Heart left ventricle (tissue), 16 donors: ENCODE data around the gene APBB1. TPM values are rescaled to one million over a fixed set of nuclear protein-coding genes. Genes with fewer than 3 reads are reported as not detected.

Source experiments
- ATAC-seq, 4 donors: fragments of 200-7000 bp; cut with Tn5 transposase; one replicate each; pipeline ENCODE4 v1.9.1; 2020 to 2022; ENCODE audit warnings: moderate library complexity in 4 of 4, mild to moderate bottlenecking in 3 of 4, moderate number of reproducible peaks in 1 of 4
- DNase-seq, 5 donors: peaks; one replicate each; pipeline ENCODE4 v3.0.0-alpha.2; 2020
- H3K27ac ChIP-seq, 12 donors: fragments of 200-600 bp; sonication (generic) in 4 of 12; one replicate each; pipeline versions ENCODE4 v1.5.0 to v1.8.0; 2016 to 2022; ENCODE audit warnings: mild to moderate bottlenecking in 2 of 12
- H3K27me3 ChIP-seq, 9 donors: fragments of 200-600 bp; sonication (generic) in 2 of 9; one replicate each; pipeline versions ENCODE4 v1.5.1 to v1.8.0; 2016 to 2022; ENCODE audit warnings: mild to moderate bottlenecking in 3 of 9
- H3K36me3 ChIP-seq, 9 donors: fragments of 200-600 bp; sonication (generic) in 2 of 9; one replicate each; pipeline versions ENCODE4 v1.5.0 to v1.8.0; 2018 to 2022; ENCODE audit warnings: mild to moderate bottlenecking in 2 of 9
- H3K4me1 ChIP-seq, 12 donors: fragments of 200-600 bp; sonication (generic) in 4 of 12; one replicate each; pipeline versions ENCODE4 v1.5.0 to v1.8.0; 2016 to 2022; ENCODE audit warnings: mild to moderate bottlenecking in 3 of 12
- H3K4me3 ChIP-seq, 12 donors: fragments of 200-600 bp; sonication (generic) in 4 of 12; one replicate each; pipeline versions ENCODE4 v1.5.0 to v1.8.0; 2017 to 2022; ENCODE audit warnings: mild to moderate bottlenecking in 9 of 12, moderate library complexity in 4 of 12
- H3K9me3 ChIP-seq, 12 donors: fragments of 200-600 bp; sonication (generic) in 4 of 12; one replicate each; pipeline versions ENCODE4 v1.5.0 to v1.8.0; 2016 to 2022; ENCODE audit warnings: mild to moderate bottlenecking in 1 of 12
- POLR2A ChIP-seq, 2 donors: fragments of 450-650 bp; IDR thresholded peaks; one replicate each; pipeline ENCODE4 v1.6.1; 2017; ENCODE audit warnings: antibody characterized with exemption in 2 of 2, mild to moderate bottlenecking in 2 of 2, moderate library complexity in 2 of 2
- WGBS, 4 donors: extraction: QIAGEN DNeasy Blood & Tissue Kit in 2 of 4; methylation state at CpG; one replicate each; pipeline versions ENCODE4 v1.1.5 to v1.1.7; 2013 to 2018; 5-methylcytosine and 5-hydroxymethylcytosine counted together
- intact Hi-C, 10 donors: fragments of 100-400 bp; cut with DNase I; formaldehyde crosslinking; loops; one replicate each; pipeline versions ENCODE4 v1.11.1 to v1.14.2; 2022
- polyA plus RNA-seq, 2 donors: library from polyadenylated mRNA; stranded (reverse); fragments of 200-250 nt; gene quantifications; one replicate each; pipeline ENCODE4 v1.2.3, GENCODE V29; 2013
- total RNA-seq, 9 donors: library from RNA; depleted of rRNA in 2 of 9; stranded (reverse); fragments of >200 nt in 2 of 9; fragmentation: NEBNext Ultra II Directional in 3 of 9; extraction: Animal tissue kit (Norgen Biotek cat#: 25700) in 3 of 9; gene quantifications; one replicate each; pipeline versions ENCODE4 v1.1.0 to v1.2.4, GENCODE V29; 2016 to 2023
- TF ChIP-seq, protein P1 (sequence below), 12 donors: fragments of 200-600 bp; sonication (generic) in 4 of 12; IDR thresholded peaks; one replicate each; pipeline versions ENCODE4 v1.5.0 to v1.8.0; 2018 to 2022; ENCODE audit warnings: antibody characterized with exemption in 12 of 12, mild to moderate bottlenecking in 5 of 12
- donor health status: ischemic (EF 13 %, LVEDD 7.1; RV severe dilation, severe dysfunction).
- donor health status: healthy with polysubstance abuse.
- donor health status: DM: no; HTN: yes; CAD: no.
- donor health status: DM: no; HTN: no; CAD: no.
- donor health status: ischemic (EF 25% LVEDD 6.9; RV normal size, moderate dysfunction).
- donor health status: ischemic (EF 25% LVEDD 5.7; RV mildly dilated, moderate dysfunction).
- donor health status: healthy.
- donor health status: DM: yes; HTN: yes; CAD: no.
- donor health status: ischemic (EF 35%, LVEDD 5.7; RV mildly dilated, moderate dysfunction).
- donor health status: nonischemic (EF 11% LVEDD 7.7; RV severe dilation, severe dysfunction).
- donor health status: DM: yes; HTN: yes; CAD: no.
- donor health status: PGD.
- donor health status: ischemic (EF 29% LVEDD 5.4; RV normal size, mild dysfunction).
- donor health status: nonischemic (EF 23%, LVEDD 6.1; RV moderate dilation, normal function).

The APBB1 gene
- total and polyA plus RNA-seq, 11 donors = 50.3 to 103 (median 83.5) TPM

DNA sequence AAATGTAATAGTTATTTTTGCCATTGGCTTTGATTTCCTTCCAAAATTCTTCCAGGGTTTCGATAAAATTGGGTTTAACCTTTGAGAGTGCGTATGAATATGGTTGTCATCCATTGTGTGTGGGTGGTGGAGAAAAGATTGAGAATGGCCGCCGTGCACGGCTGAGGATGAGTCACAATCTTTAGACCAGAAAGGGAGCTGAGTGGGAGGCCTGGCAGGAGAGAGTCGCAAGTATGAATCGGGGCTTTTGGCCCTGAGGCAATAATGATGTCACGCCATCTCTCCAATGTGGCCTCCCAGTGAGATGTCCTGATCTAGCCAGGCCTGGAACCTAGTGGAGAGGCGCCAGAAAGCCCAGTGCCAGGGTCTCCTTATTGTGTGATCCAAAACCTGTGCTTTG is 61.7 kb downstream of the APBB1 start:
- Histone ChIP-seq H3K27me3 (no peaks in the 10 kb centered on the region), H3K9me3 (no peaks in the 10 kb centered on the region), H3K27ac (peak overlapping the region in 5 of 12 donors; percentile 22 to 67 (median 36)), H3K4me1 (peaks cover 0 to 15% (median 0%) of the 10 kb centered on the region in 12 donors), H3K4me3 (no peak overlapping the region), H3K36me3 (no peaks in the 10 kb centered on the region)
- DNase-seq (peak in 4 of 5 donors; percentile 47 to 80 (median 61)), ATAC-seq (peak in 3 of 4 donors; percentile 52 to 81 (median 61))
- TF ChIP-seq, protein P1, sequence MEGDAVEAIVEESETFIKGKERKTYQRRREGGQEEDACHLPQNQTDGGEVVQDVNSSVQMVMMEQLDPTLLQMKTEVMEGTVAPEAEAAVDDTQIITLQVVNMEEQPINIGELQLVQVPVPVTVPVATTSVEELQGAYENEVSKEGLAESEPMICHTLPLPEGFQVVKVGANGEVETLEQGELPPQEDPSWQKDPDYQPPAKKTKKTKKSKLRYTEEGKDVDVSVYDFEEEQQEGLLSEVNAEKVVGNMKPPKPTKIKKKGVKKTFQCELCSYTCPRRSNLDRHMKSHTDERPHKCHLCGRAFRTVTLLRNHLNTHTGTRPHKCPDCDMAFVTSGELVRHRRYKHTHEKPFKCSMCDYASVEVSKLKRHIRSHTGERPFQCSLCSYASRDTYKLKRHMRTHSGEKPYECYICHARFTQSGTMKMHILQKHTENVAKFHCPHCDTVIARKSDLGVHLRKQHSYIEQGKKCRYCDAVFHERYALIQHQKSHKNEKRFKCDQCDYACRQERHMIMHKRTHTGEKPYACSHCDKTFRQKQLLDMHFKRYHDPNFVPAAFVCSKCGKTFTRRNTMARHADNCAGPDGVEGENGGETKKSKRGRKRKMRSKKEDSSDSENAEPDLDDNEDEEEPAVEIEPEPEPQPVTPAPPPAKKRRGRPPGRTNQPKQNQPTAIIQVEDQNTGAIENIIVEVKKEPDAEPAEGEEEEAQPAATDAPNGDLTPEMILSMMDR (IDR thresholded peaks at IDR 0.05) = no peak
- no peak for TF ChIP-seq POLR2A (IDR thresholded peaks at IDR 0.05)
- WGBS, 4 donors = 58 to 71% (median 64%) methylated on average over 9 of the region's 9 CpGs
- intact Hi-C loops = loop anchor here in 2 of 10 donors (5.0 to 10.0 kb wide), 4 partner anchors 35 to 335 kb away; partner anchors contain the start of genes CAVIN3 (in 1 of the 2) and CCKBR (in 1 of the 2)

DNA sequence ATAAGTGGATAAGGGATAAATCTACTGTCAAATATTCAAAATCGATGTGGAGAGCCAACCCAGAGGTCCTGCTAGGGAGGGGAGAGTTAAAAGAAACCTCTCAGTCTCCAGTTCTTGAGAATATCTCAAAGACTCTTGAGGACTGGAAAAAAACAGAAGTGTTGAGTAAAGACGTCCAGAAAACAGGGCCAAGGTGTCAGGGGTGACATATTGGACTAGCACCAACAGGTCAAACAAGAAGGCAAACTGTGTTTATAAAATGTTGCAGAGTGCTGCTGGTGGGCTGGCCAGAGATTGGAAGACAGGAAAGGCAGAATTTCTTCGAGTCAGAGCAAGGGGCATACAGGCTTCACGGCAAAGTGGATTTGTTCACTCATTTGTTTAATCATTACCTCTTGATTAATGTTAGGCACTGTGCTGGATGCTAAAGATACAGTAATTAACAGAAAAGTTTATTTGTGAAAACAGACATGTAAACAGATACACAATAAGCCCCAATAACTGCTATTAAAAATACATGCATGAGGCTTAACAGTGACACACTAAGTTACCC is 62.3 kb downstream of the APBB1 start:
- no peaks in the 10 kb centered on the region for H3K36me3 ChIP-seq
- WGBS, 4 donors = 58 to 65% (median 62%) methylated on average over 4 of the region's 4 CpGs
- peak overlapping the region in 4 of 12 donors; percentile 16 to 67 (median 33) for H3K27ac ChIP-seq
- ATAC-seq (no peak), DNase-seq (no peak)
- H3K9me3 ChIP-seq = no peaks in the 10 kb centered on the region
- intact Hi-C loops = loop anchor here in 2 of 10 donors (5.0 to 10.0 kb wide), 4 partner anchors 34 to 334 kb away; partner anchors contain the start of genes CAVIN3 (in 1 of the 2) and CCKBR (in 1 of the 2)
- H3K27me3 ChIP-seq = no peaks in the 10 kb centered on the region
- H3K4me1 ChIP-seq = peaks cover 0 to 9% (median 0%) of the 10 kb centered on the region in 12 donors
- H3K4me3 ChIP-seq = no peak overlapping the region
- TF ChIP-seq POLR2A (IDR thresholded peaks at IDR 0.05) = no peak
- TF ChIP-seq, protein P1 (IDR thresholded peaks at IDR 0.05) = no peak

DNA sequence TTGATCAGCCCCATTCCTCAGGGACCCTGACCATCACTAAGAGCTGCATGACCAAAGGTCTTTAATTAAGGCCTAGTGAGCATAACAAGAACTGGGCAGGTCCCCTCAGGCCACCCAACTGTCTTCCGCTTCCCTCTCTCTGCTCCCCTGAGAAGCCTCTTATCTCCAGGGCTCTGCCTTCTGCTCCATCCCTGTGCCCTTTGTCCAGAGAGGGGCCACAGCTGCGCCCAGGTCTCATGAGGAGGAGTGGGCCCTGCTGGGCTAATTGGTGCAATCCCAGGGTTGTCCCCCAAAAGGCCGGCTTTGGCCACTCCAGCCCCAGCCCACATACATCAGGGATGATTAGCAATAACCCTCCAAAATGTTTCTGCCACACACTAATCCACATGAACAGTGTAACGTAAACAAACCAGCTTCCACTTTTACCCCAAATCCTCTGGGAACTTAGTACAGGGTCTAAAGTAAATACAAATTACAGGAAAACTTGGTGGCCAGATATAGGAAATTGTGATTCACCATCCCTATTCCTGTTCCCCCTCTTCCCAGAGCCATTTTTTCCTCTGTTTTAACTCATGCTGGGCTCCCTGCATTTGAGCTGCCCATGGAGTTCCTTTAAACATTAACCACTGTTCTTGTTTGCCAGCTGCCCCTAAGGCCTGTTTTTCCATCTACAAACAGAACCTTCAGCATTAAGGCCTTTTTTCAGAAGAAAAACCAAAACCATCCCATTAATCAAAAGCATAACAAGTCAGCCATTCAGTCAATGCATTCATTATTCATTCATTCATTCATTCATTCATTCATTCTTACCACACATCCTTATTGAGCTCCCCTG is 64.0 kb downstream of the APBB1 start:
- intact Hi-C loops = loop anchor here (2.0 to 10.0 kb wide), 9 partner anchors 33 to 333 kb away; partner anchors contain the start of genes CAVIN3 (in 1 of the 10) and CCKBR (in 1 of the 10)
- 80 to 88% (median 85%) methylated on average over 4 of the region's 4 CpGs for WGBS, 4 donors
- Histone ChIP-seq H3K9me3 (no peaks in the 10 kb centered on the region), H3K27ac (no peak overlapping the region), H3K4me3 (no peak overlapping the region), H3K27me3 (no peaks in the 10 kb centered on the region), H3K36me3 (no peaks in the 10 kb centered on the region), H3K4me1 (peaks cover 0 to 9% (median 0%) of the 10 kb centered on the region in 12 donors)
- DNase-seq (no peak), ATAC-seq (no peak)
- TF ChIP-seq, protein P1 (IDR thresholded peaks at IDR 0.05) = no peak
- no peak for TF ChIP-seq POLR2A (IDR thresholded peaks at IDR 0.05)
